HepG2 (cell line): ENCODE measurements around the gene SH3D21. TPM values are rescaled to one million over a fixed set of nuclear protein-coding genes. Genes with fewer than 3 reads are reported as not detected.
A peak's percentile ranks its signal among the peaks of the same experiment; 100 is the strongest.

Experiments
- ADNP ChIP-seq: sonication (generic); formaldehyde crosslinking; IDR thresholded peaks from 2 replicates; pipeline ENCODE4 v1.4.0; 2020; ENCODE audit warnings: missing genetic modification reagents
- ARID2 ChIP-seq: sonication (generic); formaldehyde crosslinking; IDR thresholded peaks from 2 replicates; pipeline ENCODE4 v1.8.1; 2022; ENCODE audit warnings: mild to moderate bottlenecking, missing genetic modification reagents, borderline replicate concordance
- CTCF ChIP-seq: sonication (generic); formaldehyde crosslinking; IDR thresholded peaks from 2 replicates; pipeline ENCODE4 v1.5.0; 2020; ENCODE audit warnings: mild to moderate bottlenecking, missing genetic modification reagents, moderate library complexity
- HNF4G ChIP-seq, 2 experiments: sonication (generic) in 1 of 2; formaldehyde crosslinking in 1 of 2; IDR thresholded peaks; 2 replicates each; pipeline versions ENCODE4 v1.4.0 to v1.6.1; 2011 to 2020; ENCODE audit warnings: borderline replicate concordance in 2 of 2, low read depth in 2 of 2, mild to moderate bottlenecking in 2 of 2, low read length in 1 of 2, missing genetic modification reagents in 1 of 2, moderate library complexity in 1 of 2
- ISL2 ChIP-seq: sonication (generic); formaldehyde crosslinking; IDR thresholded peaks from 2 replicates; pipeline ENCODE4 v1.5.0; 2020; ENCODE audit warnings: missing genetic modification reagents
- MXD1 ChIP-seq: sonication (generic); formaldehyde crosslinking; IDR thresholded peaks from 2 replicates; pipeline ENCODE4 v1.4.0; 2020; ENCODE audit warnings: mild to moderate bottlenecking, missing genetic modification reagents
- MXI1 ChIP-seq: IDR thresholded peaks from 3 replicates; pipeline ENCODE4 v1.6.1; 2012; ENCODE audit warnings: low read depth, low read length, inconsistent platforms, borderline replicate concordance
- RELA ChIP-seq: sonication (generic); formaldehyde crosslinking; IDR thresholded peaks from 2 replicates; pipeline ENCODE4 v1.4.0; 2020; ENCODE audit warnings: missing genetic modification reagents
- RNF219 ChIP-seq: sonication (generic); formaldehyde crosslinking; IDR thresholded peaks from 2 replicates; pipeline ENCODE4 v1.5.0; 2020; ENCODE audit warnings: mild to moderate bottlenecking, missing genetic modification reagents
- TP53 ChIP-seq: sonication (generic); formaldehyde crosslinking; conservative IDR thresholded peaks from 2 replicates; pipeline ENCODE4 v1.4.0; 2020; ENCODE audit warnings: missing genetic modification reagents
- ZBTB21 ChIP-seq: sonication (generic); formaldehyde crosslinking; IDR thresholded peaks from 2 replicates; pipeline ENCODE4 v1.4.0; 2020; ENCODE audit warnings: missing genetic modification reagents
- ZBTB34 ChIP-seq: sonication (generic); formaldehyde crosslinking; IDR thresholded peaks from 2 replicates; pipeline ENCODE4 v1.8.0; 2022; ENCODE audit warnings: mild to moderate bottlenecking, missing genetic modification reagents
- ZKSCAN5 ChIP-seq: sonication (generic); formaldehyde crosslinking; IDR thresholded peaks from 2 replicates; pipeline ENCODE4 v1.5.1; 2020; ENCODE audit warnings: mild to moderate bottlenecking, missing genetic modification reagents
- ZNF224 ChIP-seq: sonication (generic); formaldehyde crosslinking; IDR thresholded peaks from 2 replicates; pipeline ENCODE4 v1.5.0; 2020; ENCODE audit warnings: mild to moderate bottlenecking, missing genetic modification reagents
- ZNF256 ChIP-seq: sonication (generic); formaldehyde crosslinking; conservative IDR thresholded peaks from 2 replicates; pipeline ENCODE4 v1.4.0; 2020; ENCODE audit warnings: missing genetic modification reagents
- ZNF275 ChIP-seq: sonication (generic); formaldehyde crosslinking; IDR thresholded peaks from 2 replicates; pipeline ENCODE4 v1.8.0; 2022; ENCODE audit warnings: missing genetic modification reagents, mild to moderate bottlenecking, inconsistent platforms, borderline replicate concordance
- ZNF33A ChIP-seq: sonication (generic); formaldehyde crosslinking; IDR thresholded peaks from 2 replicates; pipeline ENCODE4 v1.5.1; 2020; ENCODE audit warnings: missing genetic modification reagents, mild to moderate bottlenecking, moderate library complexity, borderline replicate concordance
- ZNF441 ChIP-seq: sonication (generic); formaldehyde crosslinking; IDR thresholded peaks from 2 replicates; pipeline ENCODE4 v1.7.0; 2021; ENCODE audit warnings: missing genetic modification reagents, borderline replicate concordance
- ZNF549 ChIP-seq: sonication (generic); formaldehyde crosslinking; IDR thresholded peaks from 2 replicates; pipeline ENCODE4 v1.5.0; 2020; ENCODE audit warnings: missing genetic modification reagents
- ZNF550 ChIP-seq: sonication (generic); formaldehyde crosslinking; IDR thresholded peaks from 2 replicates; pipeline ENCODE4 v1.4.0; 2020; ENCODE audit warnings: mild to moderate bottlenecking, missing genetic modification reagents, borderline replicate concordance
- ZSCAN21 ChIP-seq: sonication (generic); formaldehyde crosslinking; IDR thresholded peaks from 2 replicates; pipeline ENCODE4 v1.8.0; 2022; ENCODE audit warnings: mild to moderate bottlenecking, missing genetic modification reagents, moderate library complexity, borderline replicate concordance
- ZSCAN22 ChIP-seq: sonication (generic); formaldehyde crosslinking; IDR thresholded peaks from 2 replicates; pipeline ENCODE4 v1.4.0; 2020; ENCODE audit warnings: mild to moderate bottlenecking, missing genetic modification reagents
- ZSCAN25 ChIP-seq: sonication (generic); formaldehyde crosslinking; IDR thresholded peaks from 2 replicates; pipeline ENCODE4 v1.8.0; 2022; ENCODE audit warnings: mild to moderate bottlenecking, missing genetic modification reagents
- polyA plus RNA-seq, 8 experiments: library from polyadenylated mRNA; depleted of rRNA in 3 of 8; stranded (reverse) in 7 of 8; unstranded in 1 of 8; fragments of >200 nt; fragmentation: Illumina TruSeq in 4 of 8; extraction: Trizol in 4 of 8; gene quantifications; 2 replicates each; pipeline versions ENCODE4 v1.2.1 to v1.2.3, GENCODE V29; 2011 to 2016; ENCODE audit warnings: low read depth in 4 of 8, missing spikeins in 1 of 8, mixed read lengths in 1 of 8; ENCODE audit not compliant: insufficient read depth in 1 of 8
- total RNA-seq, 5 experiments: library from RNA; depleted of rRNA; stranded (reverse); fragments of >200 nt; fragmentation: Illumina TruSeq; extraction: Trizol; gene quantifications; 2 replicates each; pipeline ENCODE4 v1.2.3, GENCODE V29; 2016; ENCODE audit warnings: low read depth in 1 of 5

SH3D21 gene
- total and polyA plus RNA-seq, 2 of the 13 experiments (the other 11 are each of a cell fraction or from before 2014, with no cell fraction given), result 5.1 to 8.6 TPM

GRCh38 chr1:36306210-36306901 lies at the start of gene SH3D21 (continued):
- TF ChIP-seq HNF4G (IDR thresholded peaks at IDR 0.05; ENCODE audit: borderline replicate concordance, low read depth, low read length) (no peak), HNF4G (CRISPR knock-in tag; IDR thresholded peaks at IDR 0.05; ENCODE audit: borderline replicate concordance, low read depth) (no peak; the same call in 1 of the 2 replicates), ZNF550 (CRISPR knock-in tag) (peak; percentile 78; the same call in 1 of the 2 replicates), ZSCAN22 (CRISPR knock-in tag) (0 out of 2 replicates have a peak, but pooled peaks have one; percentile 34), TP53 (CRISPR knock-in tag) (no peak), ADNP (CRISPR knock-in tag) (no peak), ZSCAN21 (CRISPR knock-in tag) (peak; percentile 46; the same call in 1 of the 2 replicates), RELA (CRISPR knock-in tag) (no peak), MXI1 (peak; percentile 8; the same call in 1 of the 3 replicates), ZNF256 (CRISPR knock-in tag) (no peak; the same call in 1 of the 2 replicates), ZNF33A (CRISPR knock-in tag) (no peak), ARID2 (CRISPR knock-in tag) (no peak), CTCF (CRISPR knock-in tag) (peak; percentile 73), ZBTB34 (no peak), ZSCAN25 (CRISPR knock-in tag) (no peak), ZNF441 (CRISPR knock-in tag) (no peak), ZNF275 (CRISPR knock-in tag) (no peak), ZBTB21 (CRISPR knock-in tag) (no peak), ZNF549 (no peak), ZKSCAN5 (CRISPR knock-in tag) (no peak), MXD1 (peak; percentile 21), RNF219 (CRISPR knock-in tag) (no peak), ISL2 (CRISPR knock-in tag) (peak; percentile 36; the same call in 1 of the 2 replicates), ZNF224 (CRISPR knock-in tag) (no peak)
